ENCODE data around the gene LEMD2.

Gene LEMD2

GRCh38 chr6:33746651-33747100 is 42.3 kb downstream of the LEMD2 start, which contains the start of gene IP6K3:
Gene IP6K3, minus strand, starts transcription at chr6:33746905. Its CDS starts 11,429 bp downstream, at chr6:33735476.
- peaks cover 37% of the 10 kb centered on the region for H3K4me1 ChIP-seq (ENCODE audit: control insufficient read depth, low read depth, low read length)
- H3K9me3 ChIP-seq (ENCODE audit: control insufficient read depth, low read depth, low read length): no peaks in the 10 kb centered on the region
- no peak within 1 kb of the TSS for H3K27ac ChIP-seq (ENCODE audit: low read length)
- no peak within 1 kb of the TSS for H3K4me3 ChIP-seq (ENCODE audit: low read length)
- H3K36me3 ChIP-seq (ENCODE audit: control insufficient read depth, low read depth, low read length): no peaks in the 10 kb centered on the region
- no peaks in the 10 kb centered on the region for H3K27me3 ChIP-seq (ENCODE audit: control insufficient read depth, insufficient read depth, low read length)
- H3K9ac ChIP-seq (ENCODE audit: low read length): no peak within 1 kb of the TSS

DNA sequence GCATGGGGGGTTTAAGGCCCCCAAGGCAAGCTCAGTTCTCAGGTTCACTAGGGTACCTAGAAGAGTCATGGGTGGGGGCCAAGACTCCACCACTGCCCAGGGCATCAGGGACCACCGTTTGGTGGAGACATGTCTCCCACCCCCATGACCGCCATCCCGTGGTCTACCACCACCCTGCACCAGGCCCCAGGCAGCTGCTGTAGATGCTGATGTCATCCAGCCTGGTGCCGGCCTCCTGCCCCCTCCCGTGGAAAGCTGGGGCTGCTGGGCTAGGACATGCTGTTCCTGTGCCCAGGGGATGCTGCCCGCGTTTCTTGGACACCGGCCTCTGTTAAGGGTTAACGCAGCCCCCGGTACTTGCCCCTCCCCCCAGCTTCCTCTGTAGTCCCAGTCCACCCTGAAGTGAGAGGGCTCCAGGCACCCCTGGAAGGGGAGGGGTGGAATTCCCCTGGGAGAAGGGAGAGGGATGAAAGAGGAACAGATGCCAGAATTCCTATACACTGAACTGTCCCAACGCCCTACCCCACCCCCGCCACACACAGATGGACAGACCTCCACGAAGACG is 42.8 kb downstream of the LEMD2 start:
- Histone ChIP-seq H3K4me3 (ENCODE audit: low read length) (no peak overlapping the region), H3K27ac (ENCODE audit: low read length) (no peak overlapping the region), H3K9ac (ENCODE audit: low read length) (no peak overlapping the region), H3K4me1 (ENCODE audit: control insufficient read depth, low read depth, low read length) (peaks cover 37% of the 10 kb centered on the region), H3K9me3 (ENCODE audit: control insufficient read depth, low read depth, low read length) (no peaks in the 10 kb centered on the region), H3K36me3 (ENCODE audit: control insufficient read depth, low read depth, low read length) (no peaks in the 10 kb centered on the region), H3K27me3 (ENCODE audit: control insufficient read depth, insufficient read depth, low read length) (no peaks in the 10 kb centered on the region)

- Histone ChIP-seq H3K4me1 (ENCODE audit: control insufficient read depth, low read depth, low read length) (peaks cover 37% of the 10 kb centered on the region), H3K27me3 (ENCODE audit: control insufficient read depth, insufficient read depth, low read length) (no peaks in the 10 kb centered on the region), H3K4me3 (ENCODE audit: low read length) (no peak overlapping the region), H3K36me3 (ENCODE audit: control insufficient read depth, low read depth, low read length) (no peaks in the 10 kb centered on the region), H3K9me3 (ENCODE audit: control insufficient read depth, low read depth, low read length) (no peaks in the 10 kb centered on the region), H3K9ac (ENCODE audit: low read length) (no peak overlapping the region), H3K27ac (ENCODE audit: low read length) (no peak overlapping the region)
These were observed 43.4 kb downstream of the LEMD2 start for GRCh38 chr6:33745548-33745947.

- no peaks in the 10 kb centered on the region for H3K9me3 ChIP-seq (ENCODE audit: control insufficient read depth, low read depth, low read length)
- no peaks in the 10 kb centered on the region for H3K36me3 ChIP-seq (ENCODE audit: control insufficient read depth, low read depth, low read length)
- H3K27ac ChIP-seq (ENCODE audit: low read length): no peak overlapping the region
- no peaks in the 10 kb centered on the region for H3K27me3 ChIP-seq (ENCODE audit: control insufficient read depth, insufficient read depth, low read length)
- no peak overlapping the region for H3K4me3 ChIP-seq (ENCODE audit: low read length)
- H3K4me1 ChIP-seq (ENCODE audit: control insufficient read depth, low read depth, low read length): peaks cover 37% of the 10 kb centered on the region
- H3K9ac ChIP-seq (ENCODE audit: low read length): no peak overlapping the region
These were observed 43.9 kb downstream of the LEMD2 start for GRCh38 chr6:33744895-33745546.

GRCh38 chr6:33744001-33744848 is 44.7 kb downstream of the LEMD2 start:
- no peak overlapping the region for H3K9ac ChIP-seq (ENCODE audit: low read length)
- no peaks in the 10 kb centered on the region for H3K27me3 ChIP-seq (ENCODE audit: control insufficient read depth, insufficient read depth, low read length)
- H3K27ac ChIP-seq (ENCODE audit: low read length): no peak overlapping the region
- no peaks in the 10 kb centered on the region for H3K36me3 ChIP-seq (ENCODE audit: control insufficient read depth, low read depth, low read length)
- no peaks in the 10 kb centered on the region for H3K9me3 ChIP-seq (ENCODE audit: control insufficient read depth, low read depth, low read length)
- H3K4me1 ChIP-seq (ENCODE audit: control insufficient read depth, low read depth, low read length): peaks cover 37% of the 10 kb centered on the region
- no peak overlapping the region for H3K4me3 ChIP-seq (ENCODE audit: low read length)

- H3K27me3 ChIP-seq (ENCODE audit: control insufficient read depth, insufficient read depth, low read length): no peaks in the 10 kb centered on the region
- H3K4me3 ChIP-seq (ENCODE audit: low read length): no peak overlapping the region
- peaks cover 26% of the 10 kb centered on the region for H3K4me1 ChIP-seq (ENCODE audit: control insufficient read depth, low read depth, low read length)
- H3K9ac ChIP-seq (ENCODE audit: low read length): no peak overlapping the region
- H3K36me3 ChIP-seq (ENCODE audit: control insufficient read depth, low read depth, low read length): no peaks in the 10 kb centered on the region
- no peak overlapping the region for H3K27ac ChIP-seq (ENCODE audit: low read length)
- no peaks in the 10 kb centered on the region for H3K9me3 ChIP-seq (ENCODE audit: control insufficient read depth, low read depth, low read length)
These were observed 46.1 kb downstream of the LEMD2 start for GRCh38 chr6:33742837-33743236.

DNA sequence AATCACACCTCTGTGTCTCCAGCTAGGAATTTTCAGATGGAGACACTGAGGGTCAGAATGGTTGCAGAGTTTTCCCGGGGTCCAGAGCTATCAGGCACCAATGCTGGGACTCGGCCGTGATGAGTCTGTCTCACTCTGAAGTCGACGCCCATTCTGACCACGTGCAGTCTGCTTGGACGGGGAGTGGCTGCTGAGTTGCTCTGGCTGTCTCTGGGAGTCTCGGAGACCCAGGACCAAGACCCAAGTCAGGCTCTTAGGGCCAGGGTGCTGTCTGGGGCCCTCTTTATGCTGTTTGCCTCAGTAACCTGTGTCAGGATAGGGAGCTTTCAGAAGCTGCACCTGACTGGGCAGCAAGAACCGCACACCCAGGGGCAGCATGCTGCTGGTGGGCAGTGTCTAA is 46.8 kb downstream of the LEMD2 start:
- H3K9ac ChIP-seq (ENCODE audit: low read length): no peak overlapping the region
- no peak overlapping the region for H3K4me3 ChIP-seq (ENCODE audit: low read length)
- no peaks in the 10 kb centered on the region for H3K9me3 ChIP-seq (ENCODE audit: control insufficient read depth, low read depth, low read length)
- no peaks in the 10 kb centered on the region for H3K27me3 ChIP-seq (ENCODE audit: control insufficient read depth, insufficient read depth, low read length)
- H3K36me3 ChIP-seq (ENCODE audit: control insufficient read depth, low read depth, low read length): no peaks in the 10 kb centered on the region
- peaks cover 23% of the 10 kb centered on the region for H3K4me1 ChIP-seq (ENCODE audit: control insufficient read depth, low read depth, low read length)
- H3K27ac ChIP-seq (ENCODE audit: low read length): no peak overlapping the region

GRCh38 chr6:33740794-33741193 is 48.1 kb downstream of the LEMD2 start:
- Histone ChIP-seq H3K27ac (ENCODE audit: low read length) (no peak overlapping the region), H3K36me3 (ENCODE audit: control insufficient read depth, low read depth, low read length) (no peaks in the 10 kb centered on the region), H3K9ac (ENCODE audit: low read length) (no peak overlapping the region), H3K4me3 (ENCODE audit: low read length) (no peak overlapping the region), H3K4me1 (ENCODE audit: control insufficient read depth, low read depth, low read length) (peaks cover 10% of the 10 kb centered on the region), H3K9me3 (ENCODE audit: control insufficient read depth, low read depth, low read length) (no peaks in the 10 kb centered on the region), H3K27me3 (ENCODE audit: control insufficient read depth, insufficient read depth, low read length) (no peaks in the 10 kb centered on the region)

GRCh38 chr6:33740204-33740608 is 48.7 kb downstream of the LEMD2 start:
- H3K27ac ChIP-seq (ENCODE audit: low read length): no peak overlapping the region
- H3K4me1 ChIP-seq (ENCODE audit: control insufficient read depth, low read depth, low read length): peaks cover 4% of the 10 kb centered on the region
- H3K4me3 ChIP-seq (ENCODE audit: low read length): no peak overlapping the region
- H3K27me3 ChIP-seq (ENCODE audit: control insufficient read depth, insufficient read depth, low read length): no peaks in the 10 kb centered on the region
- no peaks in the 10 kb centered on the region for H3K36me3 ChIP-seq (ENCODE audit: control insufficient read depth, low read depth, low read length)
- H3K9me3 ChIP-seq (ENCODE audit: control insufficient read depth, low read depth, low read length): no peaks in the 10 kb centered on the region
- H3K9ac ChIP-seq (ENCODE audit: low read length): no peak overlapping the region

DNA sequence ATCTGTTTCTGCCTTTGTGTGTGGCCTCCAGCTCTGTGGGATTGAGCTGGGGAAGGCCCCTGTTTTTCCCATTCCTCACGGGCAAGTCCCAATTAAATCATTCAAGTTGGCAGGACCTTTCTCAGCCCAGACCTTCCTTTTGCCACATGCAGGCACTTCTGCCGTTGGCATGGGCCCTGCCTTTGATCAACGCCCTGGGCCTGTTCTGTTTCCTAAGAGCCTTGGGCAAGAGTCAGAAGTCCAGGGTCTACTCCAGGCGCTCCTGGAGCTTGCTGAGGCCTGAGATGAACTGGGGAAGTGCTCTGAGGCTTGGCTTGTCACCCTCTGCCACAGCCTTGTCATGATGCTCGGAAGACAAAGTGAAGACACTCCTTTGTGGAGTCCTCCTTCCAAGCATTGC is 49.4 kb downstream of the LEMD2 start:
- H3K9me3 ChIP-seq (ENCODE audit: control insufficient read depth, low read depth, low read length): no peaks in the 10 kb centered on the region
- H3K27ac ChIP-seq (ENCODE audit: low read length): no peak overlapping the region
- H3K4me1 ChIP-seq (ENCODE audit: control insufficient read depth, low read depth, low read length): no peaks in the 10 kb centered on the region
- H3K36me3 ChIP-seq (ENCODE audit: control insufficient read depth, low read depth, low read length): no peaks in the 10 kb centered on the region
- no peaks in the 10 kb centered on the region for H3K27me3 ChIP-seq (ENCODE audit: control insufficient read depth, insufficient read depth, low read length)
- H3K4me3 ChIP-seq (ENCODE audit: low read length): no peak overlapping the region
- no peak overlapping the region for H3K9ac ChIP-seq (ENCODE audit: low read length)

DNA sequence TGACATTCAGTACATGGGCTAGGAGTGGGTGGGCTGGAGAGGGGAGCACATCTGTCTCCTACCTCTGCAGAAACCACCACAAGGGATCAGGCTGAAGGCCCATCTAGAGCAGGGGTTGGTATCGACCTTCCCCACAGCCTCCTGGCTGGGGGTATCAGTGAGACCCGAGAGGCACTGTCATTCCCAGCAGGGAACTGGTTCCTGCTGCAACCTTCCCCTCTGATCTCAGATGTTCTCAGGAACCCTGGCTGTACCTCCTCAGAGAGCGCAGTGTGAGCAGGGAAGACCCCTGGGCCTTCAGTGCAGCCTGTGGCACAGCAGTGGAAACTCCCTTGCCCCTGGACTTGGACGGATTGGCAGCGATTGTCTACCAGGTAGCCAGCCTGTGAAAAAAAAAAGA is 50.1 kb downstream of the LEMD2 start:
- H3K27ac ChIP-seq (ENCODE audit: low read length): no peak overlapping the region
- no peak overlapping the region for H3K9ac ChIP-seq (ENCODE audit: low read length)
- H3K4me1 ChIP-seq (ENCODE audit: control insufficient read depth, low read depth, low read length): no peaks in the 10 kb centered on the region
- no peaks in the 10 kb centered on the region for H3K9me3 ChIP-seq (ENCODE audit: control insufficient read depth, low read depth, low read length)
- no peaks in the 10 kb centered on the region for H3K27me3 ChIP-seq (ENCODE audit: control insufficient read depth, insufficient read depth, low read length)
- H3K4me3 ChIP-seq (ENCODE audit: low read length): no peak overlapping the region
- no peaks in the 10 kb centered on the region for H3K36me3 ChIP-seq (ENCODE audit: control insufficient read depth, low read depth, low read length)

Data from iPS-18a (cell line).